Dermis blood vessel endothelial cell (primary cell): ENCODE results near the gene DACH1. TPM values are rescaled to one million over a fixed set of nuclear protein-coding genes. Genes with fewer than 3 reads are reported as not detected.

Experiments used
- DNase-seq: peaks from one replicate; pipeline ENCODE4 v3.0.0; 2010
- total RNA-seq: library from RNA; depleted of rRNA; stranded (reverse); fragments of >200 nt; gene quantifications from 2 replicates; pipeline ENCODE4 v1.2.3, GENCODE V29; 2014

DACH1 gene
- total RNA-seq, 1 donor from 2014 or later = 5.1 TPM

- DNase-seq = no peak
Measured at GRCh38 chr13:71546881-71547280, 320.1 kb downstream of the DACH1 start.

GRCh38 chr13:71540098-71540497, 326.9 kb downstream of the DACH1 start:
- no peak for DNase-seq

GRCh38 chr13:71536201-71536600, 330.8 kb downstream of the DACH1 start:
- no peak for DNase-seq

GRCh38 chr13:71524613-71525304, 342.2 kb downstream of the DACH1 start:
- no peak for DNase-seq

GRCh38 chr13:71524245-71524612, 342.8 kb downstream of the DACH1 start:
- DNase-seq = no peak

- DNase-seq = no peak
Measured at GRCh38 chr13:71522941-71523526, 344.0 kb downstream of the DACH1 start.

GRCh38 chr13:71517004-71517403, 350.0 kb downstream of the DACH1 start:
- peak; percentile 49 for DNase-seq

- no peak for DNase-seq
Measured at GRCh38 chr13:71516521-71516920, 350.5 kb downstream of the DACH1 start.

- no peak for DNase-seq
Measured at GRCh38 chr13:71515744-71516038, 351.3 kb downstream of the DACH1 start.

- DNase-seq = no peak
Measured at GRCh38 chr13:71514900-71515743, 351.9 kb downstream of the DACH1 start.

- no peak for DNase-seq
Measured at GRCh38 chr13:71513411-71514033, 353.5 kb downstream of the DACH1 start.

- DNase-seq = no peak
Measured at GRCh38 chr13:71503781-71504180, 363.2 kb downstream of the DACH1 start.

GRCh38 chr13:71499944-71500514, 367.0 kb downstream of the DACH1 start:
- DNase-seq = peak; percentile 30

GRCh38 chr13:71499235-71499634, 367.8 kb downstream of the DACH1 start:
- DNase-seq = peak; percentile 39

GRCh38 chr13:71493189-71493588, 373.8 kb downstream of the DACH1 start:
- no peak for DNase-seq

GRCh38 chr13:71492346-71492871, 374.6 kb downstream of the DACH1 start:
- no peak for DNase-seq

GRCh38 chr13:71491010-71491409, 376.0 kb downstream of the DACH1 start:
- DNase-seq = no peak

- DNase-seq = no peak
Measured at GRCh38 chr13:71489041-71489440, 378.0 kb downstream of the DACH1 start.

GRCh38 chr13:71488201-71488600, 378.8 kb downstream of the DACH1 start:
- DNase-seq = no peak

- no peak for DNase-seq
Measured at GRCh38 chr13:71485913-71486312, 381.1 kb downstream of the DACH1 start.

GRCh38 chr13:71483733-71484132, 383.3 kb downstream of the DACH1 start:
- no peak for DNase-seq

- no peak for DNase-seq
Measured at GRCh38 chr13:71481501-71481900, 385.5 kb downstream of the DACH1 start.

GRCh38 chr13:71481046-71481445, 386.0 kb downstream of the DACH1 start:
- DNase-seq = no peak
